ENCODE results near the gene CALML3.

CALML3 gene

DNA sequence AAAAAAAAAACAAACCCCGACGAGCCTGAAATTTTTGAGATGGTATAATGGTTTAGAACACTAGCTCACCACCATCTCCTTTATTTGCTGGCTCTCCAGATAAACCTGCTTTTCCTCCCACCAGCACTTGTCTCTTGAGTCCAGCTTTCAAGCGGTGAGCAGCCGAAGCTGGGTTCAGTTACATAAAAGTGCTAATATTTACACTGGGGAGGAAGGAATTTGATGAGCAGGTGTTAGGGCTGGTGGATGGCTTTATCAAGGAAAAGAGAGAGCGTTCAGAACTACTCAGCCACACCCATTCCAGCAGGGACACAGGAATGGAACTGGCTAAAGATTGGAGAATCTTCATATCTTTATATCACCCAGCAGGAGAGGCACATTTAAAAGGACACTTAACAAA is 6.6 kb upstream of the CALML3 start:
- Histone ChIP-seq H3K27me3 (ENCODE audit: low read depth) (no peaks in the 10 kb centered on the region), H3K36me3 (replicated peaks) (no peaks in the 10 kb centered on the region), H3K4me1 (no peaks in the 10 kb centered on the region), H3K4me3 (no peak overlapping the region), H3K9me3 (no peaks in the 10 kb centered on the region)
- no peak for DNase-seq (ENCODE audit: low spot score in 2 of 2)
- in situ Hi-C loops (cut with MboI; ENCODE audit: low sequenced_read_pairs): no loop called here

DNA sequence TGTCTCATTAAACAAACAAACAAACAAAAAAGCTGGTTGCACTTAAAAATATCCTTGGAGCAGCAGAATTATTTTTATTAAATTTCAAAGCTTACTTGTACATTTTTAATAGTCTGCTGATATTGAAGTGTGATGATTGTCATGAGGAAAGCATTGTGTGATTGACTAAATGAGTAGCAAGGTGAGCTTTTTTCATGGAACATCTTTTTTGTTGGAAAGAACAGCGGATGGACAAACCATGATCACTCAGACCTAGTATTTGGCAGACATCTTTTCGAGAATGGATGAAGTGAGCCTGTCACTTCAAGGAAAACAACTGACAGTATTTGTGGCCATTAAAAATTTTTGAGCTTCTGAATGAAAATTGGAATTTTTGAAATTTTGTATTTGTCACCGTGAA is 5.7 kb upstream of the CALML3 start:
- no peak overlapping the region for H3K4me3 ChIP-seq
- DNase-seq (ENCODE audit: low spot score in 2 of 2): no peak
- H3K36me3 ChIP-seq (replicated peaks): no peaks in the 10 kb centered on the region
- H3K4me1 ChIP-seq: no peaks in the 10 kb centered on the region
- in situ Hi-C loops (cut with MboI; ENCODE audit: low sequenced_read_pairs): no loop called here
- H3K9me3 ChIP-seq: no peaks in the 10 kb centered on the region
- H3K27me3 ChIP-seq (ENCODE audit: low read depth): no peaks in the 10 kb centered on the region

DNA sequence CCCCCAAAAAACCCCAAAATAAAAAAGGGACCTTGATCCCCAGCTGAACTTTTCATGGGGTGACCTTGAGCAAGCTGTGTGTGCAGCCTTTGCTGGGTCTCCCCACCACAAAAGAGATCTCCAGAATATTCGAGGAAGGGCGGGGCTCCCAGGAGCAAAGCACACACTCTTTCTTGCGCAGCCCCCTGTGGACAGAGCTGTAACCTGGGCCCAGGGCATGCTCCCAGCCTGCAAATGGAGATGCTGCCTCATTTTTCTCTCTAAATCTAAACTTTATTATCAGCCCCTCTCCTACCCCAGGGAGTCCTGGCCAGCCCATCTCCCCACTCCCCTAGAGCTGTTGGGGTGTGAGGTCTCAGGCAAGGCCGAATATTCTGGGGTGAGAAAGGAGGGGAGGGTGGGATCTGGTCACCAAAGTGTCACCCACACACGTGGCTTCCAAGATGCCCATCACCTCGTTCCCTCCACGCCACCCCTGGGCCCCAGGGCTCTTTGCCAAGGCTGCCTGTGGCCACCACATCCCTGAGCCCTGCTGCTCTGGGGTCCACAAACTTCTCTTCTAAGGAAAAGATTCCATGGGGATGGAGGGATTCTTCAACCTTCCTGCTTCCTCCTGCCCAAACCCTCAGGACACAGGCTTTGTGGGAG is 1.7 kb upstream of the CALML3 start:
- Histone ChIP-seq H3K36me3 (replicated peaks) (no peaks in the 10 kb centered on the region), H3K27me3 (ENCODE audit: low read depth) (no peaks in the 10 kb centered on the region), H3K4me1 (no peaks in the 10 kb centered on the region), H3K9me3 (no peaks in the 10 kb centered on the region), H3K4me3 (no peak overlapping the region)
- in situ Hi-C loops (cut with MboI; ENCODE audit: low sequenced_read_pairs): no loop called here
- DNase-seq (ENCODE audit: low spot score in 2 of 2): no peak

DNA sequence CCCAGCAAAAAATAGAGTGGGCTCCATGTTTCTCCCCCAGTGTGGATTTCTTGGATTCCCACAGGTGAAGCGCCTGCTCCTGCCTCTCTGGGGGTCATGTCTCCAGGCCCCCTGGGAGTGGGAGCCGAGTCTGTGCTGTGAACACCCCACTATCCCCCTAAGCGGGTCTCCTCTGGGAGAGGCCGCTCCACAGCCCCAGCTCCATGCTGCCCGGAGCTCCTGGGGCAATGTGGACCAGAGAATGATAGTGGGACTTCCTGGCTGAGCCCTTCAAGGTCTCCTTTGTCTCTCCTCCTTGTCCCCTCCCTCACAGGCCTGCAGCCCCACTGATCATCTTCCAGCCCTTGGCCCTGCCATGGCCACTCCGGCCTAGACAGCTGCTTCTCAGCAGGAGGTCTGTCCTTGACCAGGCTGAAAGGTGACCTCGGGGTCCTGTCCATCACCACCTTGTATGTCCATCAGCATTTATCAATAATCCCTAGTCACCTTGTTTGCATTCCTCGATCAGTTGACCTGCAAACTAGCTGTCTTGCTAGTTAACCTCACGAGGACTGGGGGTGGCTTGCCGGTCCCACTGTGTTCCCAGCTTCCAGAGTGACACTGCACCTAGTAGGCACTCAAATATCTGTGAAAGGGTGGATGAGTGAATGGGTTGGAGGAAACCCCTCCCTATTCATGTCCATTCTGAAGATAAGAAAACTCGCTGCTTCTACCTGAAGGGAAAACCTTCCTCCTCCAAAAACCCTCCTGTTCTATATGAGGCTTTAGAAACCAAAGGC is 776 bp upstream of the CALML3 start:
- H3K9me3 ChIP-seq: no peaks in the 10 kb centered on the region

DNA sequence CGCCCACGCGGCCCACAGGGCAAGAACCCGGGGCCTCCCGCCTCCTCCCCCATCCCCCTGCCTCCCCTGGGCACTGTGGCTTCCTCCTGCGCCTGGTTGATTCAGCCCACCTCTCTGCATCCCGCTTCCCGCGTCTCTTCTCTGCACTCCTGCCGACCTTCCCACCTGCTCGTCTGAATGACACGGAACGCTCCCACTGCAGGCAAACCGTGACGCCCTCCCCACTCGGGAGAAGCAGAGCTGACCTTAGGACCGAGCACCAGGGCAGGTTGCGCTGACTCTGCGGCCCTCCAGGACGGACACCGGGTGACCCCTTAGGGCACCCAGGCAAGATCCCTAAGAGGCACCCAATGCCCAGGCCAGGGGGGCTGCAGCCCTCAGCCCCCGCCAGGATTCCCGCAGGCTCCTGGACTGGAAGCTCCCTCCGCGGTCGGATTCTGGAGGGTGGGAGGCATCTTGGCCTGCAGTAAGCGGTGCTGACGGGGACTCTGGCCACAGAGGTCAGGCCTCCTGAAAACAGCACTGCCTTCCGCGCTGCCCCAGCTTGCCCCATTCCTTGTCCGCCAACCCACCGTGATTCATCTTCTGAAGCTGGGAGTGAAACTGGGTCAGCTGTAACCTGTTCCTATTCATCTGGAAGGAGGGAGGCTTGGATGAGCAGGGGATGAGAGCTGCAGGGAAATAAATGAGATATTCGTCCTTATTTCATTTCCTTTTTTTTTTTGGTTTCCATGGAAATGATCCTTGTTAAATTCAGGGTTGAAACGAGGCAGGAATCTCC is 990 bp downstream of the CALML3 start:
- Histone ChIP-seq H3K9me3 (no peaks in the 10 kb centered on the region), H3K36me3 (replicated peaks) (no peaks in the 10 kb centered on the region), H3K4me1 (no peaks in the 10 kb centered on the region), H3K4me3 (no peak overlapping the region), H3K27me3 (ENCODE audit: low read depth) (no peaks in the 10 kb centered on the region)
- DNase-seq (ENCODE audit: low spot score in 2 of 2): no peak
- in situ Hi-C loops (cut with MboI; ENCODE audit: low sequenced_read_pairs): no loop called here

More for the DNA sequence above, 776 bp upstream of the CALML3 start:
- in situ Hi-C loops (cut with MboI; ENCODE audit: low sequenced_read_pairs): no loop called here
- H3K36me3 ChIP-seq (replicated peaks): no peaks in the 10 kb centered on the region
- H3K27me3 ChIP-seq (ENCODE audit: low read depth): no peaks in the 10 kb centered on the region
- no peak for DNase-seq (ENCODE audit: low spot score in 2 of 2)
- H3K4me1 ChIP-seq: no peaks in the 10 kb centered on the region
- no peak overlapping the region for H3K4me3 ChIP-seq

DNA sequence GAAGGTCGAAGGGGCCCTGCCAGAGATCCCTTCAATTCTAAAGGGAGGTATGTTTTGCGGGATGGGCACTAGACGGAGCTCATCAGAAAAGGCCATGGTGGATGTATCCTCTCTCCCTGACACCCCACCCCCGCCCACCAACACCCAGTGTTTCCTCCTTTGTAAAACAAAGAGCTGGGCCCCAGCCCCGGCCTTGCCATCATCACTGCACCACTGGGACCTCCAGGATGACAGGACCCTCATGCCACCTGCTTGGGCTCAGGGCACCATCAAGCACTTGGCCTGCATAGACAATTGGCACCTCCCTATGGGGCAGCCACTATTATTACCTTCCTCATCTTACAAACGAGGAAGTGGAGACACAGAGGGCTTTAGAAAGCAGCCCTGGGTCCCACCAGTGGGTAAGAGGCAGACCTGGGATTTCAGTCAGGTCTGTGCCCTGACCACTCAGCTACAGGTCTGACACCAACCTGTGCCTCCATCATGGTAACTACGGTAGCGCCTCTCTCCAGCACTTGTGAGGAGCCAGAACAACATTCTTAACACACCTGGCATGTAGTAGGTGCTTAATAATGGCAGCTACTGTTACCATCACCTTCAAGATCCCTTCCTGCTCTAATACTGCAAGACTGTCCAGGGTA is 2.0 kb downstream of the CALML3 start:
- H3K9me3 ChIP-seq: no peaks in the 10 kb centered on the region

DNA sequence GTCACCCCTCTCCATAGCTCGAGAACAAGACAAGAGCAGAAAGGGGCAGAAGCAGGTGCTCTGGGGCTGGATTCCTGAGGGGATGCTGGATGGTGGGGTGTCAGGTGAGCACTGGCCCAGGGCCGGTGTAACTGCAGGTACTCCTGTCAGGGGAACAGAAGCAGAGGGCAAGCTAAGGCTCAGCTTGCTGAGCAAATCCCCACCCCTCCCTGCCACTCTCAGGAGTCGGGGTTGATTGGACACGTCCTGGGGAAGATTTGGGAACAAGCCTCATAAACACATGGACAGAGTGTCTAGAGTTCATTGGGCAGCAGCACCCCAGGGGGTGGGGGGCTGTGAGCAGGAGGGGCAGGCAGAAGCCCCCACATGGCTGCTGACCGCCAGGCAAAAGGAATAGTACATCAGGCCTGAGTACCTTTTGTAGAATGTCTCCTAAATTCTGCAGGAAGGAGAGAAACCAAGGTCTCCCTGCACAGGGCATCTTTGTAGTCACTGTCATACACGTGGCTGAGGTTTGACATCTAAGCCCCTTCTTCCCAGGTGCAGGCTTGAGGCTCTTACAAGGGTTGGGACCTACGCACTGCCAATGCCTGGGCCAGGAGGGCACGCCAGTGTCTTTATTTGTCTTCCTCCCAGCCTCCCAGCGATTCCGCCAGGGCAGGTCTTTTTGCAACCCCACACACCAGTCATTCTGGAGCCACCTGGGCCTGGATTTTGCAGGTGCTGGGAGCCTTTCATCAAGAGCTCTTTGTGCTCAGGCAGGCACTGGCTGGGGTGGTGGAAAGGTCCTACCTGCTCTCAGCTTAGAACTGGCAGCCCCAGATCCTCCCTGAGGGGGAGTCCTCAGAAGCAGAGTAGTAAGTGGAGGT is 2.8 kb downstream of the CALML3 start:
- no peaks in the 10 kb centered on the region for H3K36me3 ChIP-seq (replicated peaks)
- no peaks in the 10 kb centered on the region for H3K9me3 ChIP-seq
- H3K4me3 ChIP-seq: no peak overlapping the region
- no peaks in the 10 kb centered on the region for H3K27me3 ChIP-seq (ENCODE audit: low read depth)
- in situ Hi-C loops (cut with MboI; ENCODE audit: low sequenced_read_pairs): no loop called here
- H3K4me1 ChIP-seq: no peaks in the 10 kb centered on the region
- no peak for DNase-seq (ENCODE audit: low spot score in 2 of 2)

More for the DNA sequence above, 2.0 kb downstream of the CALML3 start:
- Histone ChIP-seq H3K27me3 (ENCODE audit: low read depth) (no peaks in the 10 kb centered on the region), H3K4me3 (no peak overlapping the region), H3K36me3 (replicated peaks) (no peaks in the 10 kb centered on the region), H3K4me1 (no peaks in the 10 kb centered on the region)
- DNase-seq (ENCODE audit: low spot score in 2 of 2): no peak
- in situ Hi-C loops (cut with MboI; ENCODE audit: low sequenced_read_pairs): no loop called here

DNA sequence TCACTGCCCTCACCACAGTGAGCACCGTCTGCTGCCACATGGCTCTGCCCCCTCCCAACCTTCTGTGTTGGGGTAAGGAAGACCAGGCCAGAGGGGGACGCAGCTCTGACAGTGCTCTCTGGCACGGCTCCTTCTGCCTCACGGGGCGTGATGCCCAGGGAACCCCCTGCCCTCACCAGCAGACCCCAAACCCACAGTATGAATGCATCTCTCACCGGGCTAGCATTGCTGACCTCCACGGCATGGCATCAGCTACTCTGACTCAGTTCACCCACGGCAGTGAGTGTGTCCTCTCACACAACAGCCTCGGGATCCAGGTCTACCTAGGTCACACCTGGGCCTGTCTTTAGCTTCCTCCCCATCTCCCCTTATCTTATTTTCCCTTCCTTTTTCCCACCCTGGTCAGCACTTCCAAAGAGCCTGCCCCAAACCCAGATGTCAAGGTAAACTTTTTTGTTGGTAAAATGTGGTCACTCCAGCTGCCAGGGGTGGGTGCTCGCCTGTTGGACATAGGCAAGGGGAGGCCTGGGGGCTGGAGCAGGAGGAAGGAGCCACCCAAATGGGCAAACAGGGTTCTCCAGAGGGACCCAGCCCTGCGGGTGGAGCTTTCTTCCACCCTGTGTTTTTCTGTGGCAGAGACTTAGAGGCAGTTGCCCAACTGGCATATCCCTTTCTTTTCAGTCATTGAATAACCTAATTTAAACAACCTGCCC is 4.4 kb downstream of the CALML3 start:
- Histone ChIP-seq H3K27me3 (ENCODE audit: low read depth) (no peaks in the 10 kb centered on the region), H3K9me3 (no peaks in the 10 kb centered on the region), H3K36me3 (replicated peaks) (no peaks in the 10 kb centered on the region), H3K4me1 (no peaks in the 10 kb centered on the region), H3K4me3 (no peak overlapping the region)
- in situ Hi-C loops (cut with MboI; ENCODE audit: low sequenced_read_pairs): no loop called here
- no peak for DNase-seq (ENCODE audit: low spot score in 2 of 2)

DNA sequence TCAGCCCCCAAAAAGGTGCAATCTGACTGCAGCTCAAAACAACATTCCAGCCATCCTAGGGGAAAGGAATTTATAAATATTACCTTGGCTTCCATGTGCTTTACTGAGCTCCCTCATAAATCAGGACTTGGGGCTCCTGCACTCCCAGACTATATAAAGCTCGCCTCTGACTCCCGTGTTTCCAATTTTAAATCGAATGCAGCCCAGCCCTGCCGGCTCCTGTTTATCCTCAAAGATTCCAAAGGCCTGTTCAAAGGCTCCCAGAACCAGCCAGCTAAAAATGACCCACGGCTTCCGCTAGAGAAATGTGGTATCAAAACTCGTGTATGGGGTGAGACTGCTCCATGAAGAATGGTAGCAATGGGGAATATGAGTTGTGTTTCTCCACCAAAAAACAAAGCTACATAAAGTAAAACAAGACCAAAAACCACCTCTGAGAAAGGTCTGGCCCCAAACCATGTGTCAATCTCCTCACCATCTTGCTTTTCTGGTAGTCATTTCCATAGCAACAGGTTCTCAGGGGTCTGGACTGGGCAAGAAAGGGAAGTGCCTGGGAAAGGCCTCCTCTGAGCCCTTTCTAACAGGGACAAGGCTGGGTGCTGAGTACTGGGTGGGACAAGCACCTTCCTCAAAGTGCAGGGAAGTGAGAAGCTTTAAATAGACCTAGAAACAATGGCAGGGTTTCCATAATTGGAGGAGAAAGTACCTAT is 5.1 kb downstream of the CALML3 start:
- in situ Hi-C loops (cut with MboI; ENCODE audit: low sequenced_read_pairs): no loop called here

DNA sequence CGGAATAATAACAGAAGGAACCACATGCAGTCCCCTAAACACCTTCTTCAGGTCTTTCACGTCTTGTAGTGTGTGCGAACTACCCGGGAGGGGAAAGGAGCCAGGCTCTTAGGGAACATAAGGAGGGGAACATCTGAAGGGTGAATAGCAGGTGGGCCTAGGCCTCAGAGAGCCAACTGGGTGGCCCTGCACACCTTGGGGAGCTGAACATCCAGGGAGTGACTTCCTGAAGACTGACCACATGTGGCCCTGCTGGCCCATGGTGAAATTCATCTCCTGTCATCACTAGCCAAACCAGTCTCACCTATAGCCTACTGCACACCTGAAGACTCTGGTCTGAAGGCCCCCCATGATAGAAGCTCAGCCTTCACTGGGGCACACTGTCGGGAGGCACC is 5.6 kb downstream of the CALML3 start:
- Histone ChIP-seq H3K36me3 (replicated peaks) (no peaks in the 10 kb centered on the region), H3K4me3 (no peak overlapping the region), H3K4me1 (no peaks in the 10 kb centered on the region), H3K9me3 (no peaks in the 10 kb centered on the region), H3K27me3 (ENCODE audit: low read depth) (no peaks in the 10 kb centered on the region)
- in situ Hi-C loops (cut with MboI; ENCODE audit: low sequenced_read_pairs): no loop called here
- no peak for DNase-seq (ENCODE audit: low spot score in 2 of 2)

More for the DNA sequence above, 5.1 kb downstream of the CALML3 start:
- Histone ChIP-seq H3K36me3 (replicated peaks) (no peaks in the 10 kb centered on the region), H3K27me3 (ENCODE audit: low read depth) (no peaks in the 10 kb centered on the region), H3K4me3 (no peak overlapping the region), H3K4me1 (no peaks in the 10 kb centered on the region), H3K9me3 (no peaks in the 10 kb centered on the region)
- DNase-seq (ENCODE audit: low spot score in 2 of 2): no peak

DNA sequence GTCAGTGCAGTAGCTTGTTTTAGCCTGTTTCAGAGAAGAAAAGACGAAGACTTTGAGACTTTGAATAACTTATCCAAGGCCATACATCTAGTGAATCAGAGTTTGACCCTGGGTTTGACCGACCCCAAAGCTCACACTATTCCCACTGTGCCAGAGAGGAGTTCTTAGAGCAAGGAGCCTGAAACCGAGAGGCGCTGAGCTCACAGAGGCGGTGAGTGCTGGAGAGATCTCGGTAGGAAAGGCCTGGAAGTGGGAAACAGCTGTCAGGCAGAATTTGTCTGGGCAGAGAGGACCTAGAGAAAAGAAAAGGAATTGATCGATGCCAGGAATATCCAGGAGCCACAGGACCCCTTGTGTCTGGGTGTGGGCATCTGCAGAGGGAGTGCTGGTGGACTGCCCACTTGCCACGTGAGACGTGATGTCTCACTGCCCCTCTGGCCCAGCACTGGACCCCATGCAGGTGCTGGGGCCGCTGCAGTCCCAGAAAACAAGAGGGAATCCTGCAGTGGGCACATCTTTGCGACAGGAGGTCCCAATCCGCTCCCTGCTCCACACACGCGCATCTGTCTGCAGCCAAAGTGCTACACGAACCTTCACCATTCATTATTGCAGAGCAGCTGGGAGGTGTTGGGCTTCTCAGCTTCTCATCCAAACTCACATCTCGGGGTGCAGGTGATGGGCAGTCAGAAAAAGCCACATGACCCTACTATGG is 6.2 kb downstream of the CALML3 start:
- H3K4me3 ChIP-seq: no peak overlapping the region
- no peaks in the 10 kb centered on the region for H3K4me1 ChIP-seq
- no peaks in the 10 kb centered on the region for H3K9me3 ChIP-seq
- H3K36me3 ChIP-seq (replicated peaks): no peaks in the 10 kb centered on the region
- no peak for DNase-seq (ENCODE audit: low spot score in 2 of 2)
- no peaks in the 10 kb centered on the region for H3K27me3 ChIP-seq (ENCODE audit: low read depth)
- in situ Hi-C loops (cut with MboI; ENCODE audit: low sequenced_read_pairs): no loop called here
